KMS-11 (cell line): Measurements from ENCODE around the gene SIVA1.

Experiments
- H2AFZ ChIP-seq: fragments of 200-600 bp; sonication (generic); 2 replicates; pipeline ENCODE4 v1.6.1; 2016; ENCODE audit warnings: antibody characterized with exemption, mixed run types, low read depth
- H3K27ac ChIP-seq: fragments of 200-600 bp; sonication (generic); 2 replicates; pipeline ENCODE4 v1.6.1; 2016; ENCODE audit warnings: mild to moderate bottlenecking, mixed run types
- H3K27me3 ChIP-seq: fragments of 200-600 bp; sonication (generic); 2 replicates; pipeline ENCODE4 v1.6.1; 2017; ENCODE audit warnings: mild to moderate bottlenecking, low read depth, mixed run types, moderate library complexity; ENCODE audit not compliant: insufficient read depth
- H3K36me3 ChIP-seq: fragments of 200-600 bp; sonication (generic); 2 replicates; pipeline ENCODE4 v1.6.1; 2017; ENCODE audit warnings: mild to moderate bottlenecking, mixed run types; ENCODE audit not compliant: insufficient read depth
- H3K4me1 ChIP-seq: fragments of 200-600 bp; sonication (generic); 2 replicates; pipeline ENCODE4 v1.6.1; 2016; ENCODE audit warnings: mild to moderate bottlenecking, low read depth, mixed run types; ENCODE audit not compliant: poor library complexity, severe bottlenecking
- H3K4me2 ChIP-seq: fragments of 200-600 bp; sonication (generic); 2 replicates; pipeline ENCODE4 v1.7.0; 2016; ENCODE audit warnings: mild to moderate bottlenecking, mixed run types
- H3K4me3 ChIP-seq: fragments of 200-600 bp; sonication (generic); IDR thresholded peaks from 2 replicates; pipeline ENCODE4 v1.6.1; 2017; ENCODE audit warnings: low read depth, low read length, mixed read lengths; ENCODE audit not compliant: insufficient read depth
- H3K79me2 ChIP-seq: fragments of 200-600 bp; sonication (generic); 2 replicates; pipeline ENCODE4 v1.6.1; 2016; ENCODE audit warnings: low read depth, mixed run types; ENCODE audit not compliant: insufficient read depth
- H3K9ac ChIP-seq: fragments of 200-600 bp; sonication (generic); 2 replicates; pipeline ENCODE4 v1.6.1; 2016; ENCODE audit warnings: mild to moderate bottlenecking, mixed run types
- H4K20me1 ChIP-seq: fragments of 200-600 bp; sonication (generic); 2 replicates; pipeline ENCODE4 v1.6.1; 2016; ENCODE audit warnings: mild to moderate bottlenecking, mixed run types; ENCODE audit not compliant: insufficient read depth
- TF ChIP-seq, protein P1 (sequence below): fragments of 200-600 bp; sonication (generic); conservative IDR thresholded peaks from 2 replicates; pipeline ENCODE4 v1.6.1; 2017; ENCODE audit warnings: low read depth, mild to moderate bottlenecking, antibody characterized with exemption, low read length, moderate library complexity, mixed read lengths

Gene SIVA1

DNA sequence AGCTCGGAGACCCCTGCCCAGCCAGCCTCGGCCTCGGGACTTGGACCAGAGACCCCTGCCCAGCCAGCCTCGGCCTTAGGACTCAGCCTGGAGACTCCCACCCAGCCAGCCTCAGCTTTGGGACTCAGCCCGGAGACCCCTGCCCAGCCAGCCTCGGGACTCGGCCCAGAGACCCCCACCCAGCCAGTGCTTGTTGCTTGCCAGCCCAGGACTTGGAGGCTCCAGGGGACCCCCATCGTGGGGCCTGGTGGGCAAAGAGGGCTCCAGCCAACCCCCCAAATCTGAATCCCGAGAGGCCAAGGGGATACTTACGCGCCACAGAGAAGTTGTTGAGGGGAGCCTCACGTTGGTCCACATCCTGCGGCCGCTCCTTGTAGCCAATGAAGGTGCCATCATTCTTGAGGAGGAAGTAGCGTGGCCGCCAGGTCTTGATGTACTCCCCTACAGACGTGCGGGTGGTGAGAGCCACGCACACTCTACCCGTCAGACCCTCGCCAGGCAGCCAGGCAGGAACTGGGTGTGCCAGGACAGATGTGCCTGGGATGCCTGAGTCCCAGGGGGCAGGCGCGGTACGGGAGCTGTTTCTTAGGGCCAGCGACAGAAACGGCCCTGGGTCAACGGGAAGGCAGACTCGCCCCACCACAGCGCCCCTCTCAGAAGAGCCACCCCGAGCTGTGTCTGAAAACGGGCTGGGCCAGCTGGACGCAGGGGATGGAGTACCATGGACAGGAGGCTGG, 27.0 kb downstream of the SIVA1 start:
- Histone ChIP-seq H3K9ac (no peak overlapping the region), H4K20me1 (no peaks in the 10 kb centered on the region), H2AFZ (no peak overlapping the region), H3K4me3 (no peak overlapping the region), H3K27ac (no peak overlapping the region), H3K27me3 (no peaks in the 10 kb centered on the region), H3K4me2 (no peak overlapping the region), H3K36me3 (no peaks in the 10 kb centered on the region), H3K79me2 (no peaks in the 10 kb centered on the region), H3K4me1 (no peaks in the 10 kb centered on the region)
- TF ChIP-seq, protein P1, sequence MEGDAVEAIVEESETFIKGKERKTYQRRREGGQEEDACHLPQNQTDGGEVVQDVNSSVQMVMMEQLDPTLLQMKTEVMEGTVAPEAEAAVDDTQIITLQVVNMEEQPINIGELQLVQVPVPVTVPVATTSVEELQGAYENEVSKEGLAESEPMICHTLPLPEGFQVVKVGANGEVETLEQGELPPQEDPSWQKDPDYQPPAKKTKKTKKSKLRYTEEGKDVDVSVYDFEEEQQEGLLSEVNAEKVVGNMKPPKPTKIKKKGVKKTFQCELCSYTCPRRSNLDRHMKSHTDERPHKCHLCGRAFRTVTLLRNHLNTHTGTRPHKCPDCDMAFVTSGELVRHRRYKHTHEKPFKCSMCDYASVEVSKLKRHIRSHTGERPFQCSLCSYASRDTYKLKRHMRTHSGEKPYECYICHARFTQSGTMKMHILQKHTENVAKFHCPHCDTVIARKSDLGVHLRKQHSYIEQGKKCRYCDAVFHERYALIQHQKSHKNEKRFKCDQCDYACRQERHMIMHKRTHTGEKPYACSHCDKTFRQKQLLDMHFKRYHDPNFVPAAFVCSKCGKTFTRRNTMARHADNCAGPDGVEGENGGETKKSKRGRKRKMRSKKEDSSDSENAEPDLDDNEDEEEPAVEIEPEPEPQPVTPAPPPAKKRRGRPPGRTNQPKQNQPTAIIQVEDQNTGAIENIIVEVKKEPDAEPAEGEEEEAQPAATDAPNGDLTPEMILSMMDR: no peak

DNA sequence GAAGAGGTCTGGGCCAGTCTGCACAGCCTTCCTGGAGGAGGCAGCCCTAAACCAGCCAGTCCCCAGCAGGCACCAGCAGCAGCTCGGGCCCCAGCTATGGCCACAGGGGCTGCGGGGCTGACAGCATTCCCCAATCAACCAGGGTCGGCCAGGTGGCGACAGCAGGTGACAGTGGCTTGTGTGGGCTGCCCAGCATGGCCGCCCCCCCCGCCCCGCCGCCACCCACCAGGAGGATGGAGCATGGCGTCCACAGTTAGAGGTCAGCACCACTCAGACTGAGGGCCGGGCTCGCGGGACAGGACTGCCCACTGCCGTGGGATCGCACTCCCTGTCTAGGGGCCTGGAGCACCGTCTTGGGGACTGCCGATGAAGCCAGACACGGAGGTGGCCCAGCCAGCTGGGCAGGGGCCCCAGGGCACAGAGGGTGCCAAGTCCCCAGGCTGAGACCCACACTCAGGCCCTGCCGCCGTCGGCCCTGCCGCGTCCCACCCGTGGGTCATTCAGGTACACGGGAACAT, 27.6 kb downstream of the SIVA1 start:
- H3K4me2 ChIP-seq: no peak overlapping the region
- H2AFZ ChIP-seq: no peak overlapping the region
- no peak overlapping the region for H3K27ac ChIP-seq
- TF ChIP-seq, protein P1: no peak
- H3K27me3 ChIP-seq: no peaks in the 10 kb centered on the region
- no peaks in the 10 kb centered on the region for H3K79me2 ChIP-seq
- H3K4me1 ChIP-seq: no peaks in the 10 kb centered on the region
- no peaks in the 10 kb centered on the region for H4K20me1 ChIP-seq
- no peak overlapping the region for H3K4me3 ChIP-seq
- no peaks in the 10 kb centered on the region for H3K36me3 ChIP-seq
- H3K9ac ChIP-seq: no peak overlapping the region

DNA sequence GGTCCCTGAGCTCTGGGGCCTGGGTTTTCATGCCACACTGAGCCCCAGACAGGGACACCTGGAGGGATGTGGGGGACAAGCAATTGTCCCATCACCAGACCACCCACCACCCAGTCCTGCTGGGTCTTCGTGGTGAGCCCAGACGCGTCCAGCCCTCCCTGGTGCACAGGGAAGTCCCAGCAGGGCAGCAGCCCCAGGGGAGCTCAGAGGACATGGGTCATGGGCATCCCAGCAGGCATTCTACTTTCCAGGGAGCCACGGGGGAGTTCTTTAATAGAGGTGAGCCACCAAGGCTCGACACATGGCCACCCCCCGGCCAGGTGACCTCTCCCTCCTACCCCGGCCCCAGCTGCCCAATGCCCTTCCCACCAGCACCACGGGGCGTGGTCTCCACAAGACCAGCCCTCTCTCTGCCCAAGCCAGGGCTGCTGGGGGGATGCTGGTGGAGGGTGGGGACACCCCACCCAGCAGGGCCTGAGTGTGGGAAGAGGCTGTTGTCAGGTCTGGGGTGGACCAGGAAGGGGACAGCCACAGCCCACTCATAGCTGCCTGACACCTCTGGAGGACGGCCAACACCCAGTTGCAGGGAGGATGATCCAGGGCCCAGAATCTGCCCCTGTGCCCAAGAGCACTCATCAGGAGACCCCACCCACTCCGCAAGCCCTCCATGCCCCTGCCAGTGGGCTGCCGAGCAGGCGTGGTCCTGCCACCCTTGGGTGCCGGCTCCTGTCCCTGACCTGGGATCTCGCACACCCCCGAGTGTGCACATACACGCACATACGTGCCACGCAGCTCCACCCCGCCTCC, 28.5 kb downstream of the SIVA1 start:
- no peak overlapping the region for H3K4me2 ChIP-seq
- H3K9ac ChIP-seq: no peak overlapping the region
- H3K27me3 ChIP-seq: no peaks in the 10 kb centered on the region
- H4K20me1 ChIP-seq: no peaks in the 10 kb centered on the region
- H3K36me3 ChIP-seq: no peaks in the 10 kb centered on the region
- TF ChIP-seq, protein P1: no peak
- H3K27ac ChIP-seq: no peak overlapping the region
- H3K79me2 ChIP-seq: no peaks in the 10 kb centered on the region
- H3K4me3 ChIP-seq: no peak overlapping the region
- H2AFZ ChIP-seq: no peak overlapping the region
- H3K4me1 ChIP-seq: no peaks in the 10 kb centered on the region

DNA sequence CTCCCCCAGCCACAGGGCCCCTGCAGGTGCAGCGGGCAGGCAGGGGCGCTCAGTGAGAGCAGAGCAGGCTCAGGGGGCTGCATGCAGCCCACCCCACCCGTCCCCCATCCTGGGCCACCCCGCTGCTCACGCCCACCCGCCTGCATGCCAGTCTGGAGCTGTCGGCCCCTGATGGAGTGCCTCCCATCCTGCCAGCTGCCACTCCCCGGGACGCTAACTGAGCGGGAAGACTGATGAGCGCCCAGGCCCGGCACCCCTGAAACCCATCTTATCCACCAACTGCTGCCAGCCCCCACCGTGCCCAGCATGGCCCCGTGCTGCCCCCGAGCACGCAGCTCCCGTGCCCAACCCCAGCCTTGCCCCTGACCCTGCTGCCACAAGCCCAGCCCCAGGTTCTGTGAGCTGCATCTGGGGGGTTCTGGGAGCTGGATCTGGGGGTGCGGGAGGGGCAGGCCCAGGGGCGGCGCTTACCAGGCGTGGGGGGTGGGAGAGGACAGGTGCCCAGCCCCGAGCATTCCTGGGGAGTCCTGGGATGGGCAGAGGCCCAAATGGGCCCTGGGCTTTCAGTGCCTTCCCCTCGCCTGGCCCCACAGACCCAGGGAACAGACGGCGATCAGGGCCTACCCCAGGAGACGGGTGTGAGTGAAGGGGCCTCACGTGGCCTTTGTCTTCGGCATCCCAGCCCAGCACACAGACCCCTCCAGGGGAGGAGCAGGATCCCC, 29.3 kb downstream of the SIVA1 start:
- Histone ChIP-seq H3K4me2 (no peak overlapping the region), H2AFZ (no peak overlapping the region), H3K79me2 (no peaks in the 10 kb centered on the region), H3K27me3 (no peaks in the 10 kb centered on the region), H3K9ac (no peak overlapping the region), H4K20me1 (no peaks in the 10 kb centered on the region), H3K4me1 (no peaks in the 10 kb centered on the region), H3K36me3 (no peaks in the 10 kb centered on the region), H3K4me3 (no peak overlapping the region), H3K27ac (no peak overlapping the region)
- TF ChIP-seq, protein P1: no peak
